Natural killer cell (primary cell): ENCODE data around the gene GCNT2. TPM values are rescaled to one million over a fixed set of nuclear protein-coding genes. Genes with fewer than 3 reads are reported as not detected.

ENCODE experiments used
- ATAC-seq, 3 donors: fragments of 150-1000 bp in 2 of 3; fragments of 200-7000 bp in 1 of 3; cut with Tn5 transposase; 1 replicate in 1 of 3; 2 replicates in 2 of 3; pipeline ENCODE4 v1.10.0; 2021; ENCODE audit warnings: mild to moderate bottlenecking in 2 of 3, moderate library complexity in 2 of 3
- DNase-seq, 2 donors: peaks; one replicate each; pipeline versions ENCODE4 v3.0.0 to v3.0.0-alpha.2; 2013 to 2021; ENCODE audit warnings: mixed read lengths in 1 of 2
- H3K27ac ChIP-seq: one replicate; pipeline ENCODE4 v1.5.1; 2013; ENCODE audit warnings: mild to moderate bottlenecking, low read length
- H3K27me3 ChIP-seq: one replicate; pipeline ENCODE4 v1.6.1; 2013; ENCODE audit warnings: low read length; ENCODE audit not compliant: control insufficient read depth, insufficient read depth
- H3K36me3 ChIP-seq: one replicate; pipeline ENCODE4 v1.6.1; 2013; ENCODE audit warnings: low read length; ENCODE audit not compliant: control insufficient read depth, insufficient read depth
- H3K4me1 ChIP-seq: one replicate; pipeline ENCODE4 v1.6.1; 2013; ENCODE audit warnings: low read length; ENCODE audit not compliant: control insufficient read depth, insufficient read depth
- H3K4me3 ChIP-seq: one replicate; pipeline ENCODE4 v1.5.1; 2013; ENCODE audit warnings: low read length
- H3K9me3 ChIP-seq: one replicate; pipeline ENCODE4 v1.6.1; 2013; ENCODE audit warnings: low read length; ENCODE audit not compliant: control insufficient read depth, insufficient read depth
- H3K27ac Mint-ChIP-seq, 2 donors: one replicate each; pipeline ENCODE4 v1.8.0; 2022; ENCODE audit warnings: mild to moderate bottlenecking in 2 of 2, mixed read lengths in 2 of 2, moderate library complexity in 1 of 2
- H3K27me3 Mint-ChIP-seq, 2 donors: one replicate each; pipeline ENCODE4 v1.8.0; 2022; ENCODE audit warnings: low read depth in 2 of 2, mixed read lengths in 2 of 2
- H3K36me3 Mint-ChIP-seq: one replicate; pipeline ENCODE4 v1.8.0; 2022; ENCODE audit warnings: mixed read lengths
- H3K4me1 Mint-ChIP-seq, 2 donors: one replicate each; pipeline ENCODE4 v1.8.0; 2022; ENCODE audit warnings: mixed read lengths in 2 of 2
- H3K4me3 Mint-ChIP-seq: one replicate; pipeline ENCODE4 v1.8.0; 2022; ENCODE audit warnings: mild to moderate bottlenecking, moderate library complexity, mixed read lengths
- H3K9me3 Mint-ChIP-seq, 2 donors: one replicate each; pipeline ENCODE4 v1.8.0; 2022; ENCODE audit warnings: mixed read lengths in 2 of 2
- CTCF ChIP-seq: fragments of 200-600 bp; IDR thresholded peaks from one replicate; pipeline ENCODE4 v1.8.0; 2022; ENCODE audit warnings: antibody characterized with exemption
- WGBS: methylation state at CpG from one replicate; pipeline ENCODE4 v1.1.7; 2013; ENCODE audit warnings: missing lambda C conversion rate; ENCODE audit not compliant: insufficient coverage; 5-methylcytosine and 5-hydroxymethylcytosine counted together
- intact Hi-C: fragments of 100-400 bp; cut with micrococcal nuclease; formaldehyde crosslinking; loops from one replicate; pipeline ENCODE4 v1.14.2; 2022
- total RNA-seq, 4 donors: library from RNA; stranded (reverse); fragments of 120-200 nt in 1 of 4; gene quantifications; one replicate each; pipeline versions ENCODE4 v1.2.3 to v1.2.4, GENCODE V29; 2013 to 2022

The GCNT2 gene
- total RNA-seq, 3 donors from 2014 or later (not counting 1 experiment from before 2014, with no cell fraction given) = 0.79 to 4.7 (median 0.80) TPM

GRCh38 chr6:10609038-10609437 is 87.9 kb downstream of the GCNT2 start:
- peaks cover 5 to 7% of the 10 kb centered on the region in 2 donors for H3K27me3 Mint-ChIP-seq
- no peak for ATAC-seq

DNA sequence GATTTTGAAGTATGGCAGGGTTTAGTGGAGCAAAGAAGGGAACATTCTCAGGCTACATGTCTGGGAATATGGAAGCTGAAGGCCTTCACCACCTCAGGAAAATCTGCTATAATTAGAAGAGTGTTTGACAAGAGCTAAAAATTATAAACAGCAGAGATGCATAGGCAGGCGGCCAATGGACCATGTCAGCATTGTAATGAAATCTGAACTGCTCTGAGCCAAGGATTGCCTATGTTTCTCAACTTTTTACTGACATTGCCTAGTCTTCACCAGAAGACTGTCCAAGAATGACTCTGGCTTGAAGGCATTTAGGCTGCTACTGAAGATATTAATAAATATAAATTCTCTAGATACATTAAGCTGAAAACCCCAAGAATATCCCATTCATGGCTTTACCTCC is 89.1 kb downstream of the GCNT2 start:
- no peaks in the 10 kb centered on the region for H3K27me3 ChIP-seq
- no peak for DNase-seq
- no peak for TF ChIP-seq CTCF
- no peaks in the 10 kb centered on the region for H3K36me3 ChIP-seq
- no peaks in the 10 kb centered on the region for H3K9me3 ChIP-seq
- H3K27ac Mint-ChIP-seq = no peak overlapping the region
- ATAC-seq = no peak
- peaks cover 1% of the 10 kb centered on the region for H3K4me1 ChIP-seq
- intact Hi-C loops = no loop called here
- H3K4me1 Mint-ChIP-seq = peaks cover 2 to 6% of the 10 kb centered on the region in 2 donors
- H3K9me3 Mint-ChIP-seq = no peaks in the 10 kb centered on the region
- H3K4me3 Mint-ChIP-seq = no peak overlapping the region
- H3K36me3 Mint-ChIP-seq = no peaks in the 10 kb centered on the region
- no peak overlapping the region for H3K27ac ChIP-seq
- WGBS = 85% methylated on average over 1 of the region's 1 CpG
- peaks cover 5 to 10% of the 10 kb centered on the region in 2 donors for H3K27me3 Mint-ChIP-seq
- no peak overlapping the region for H3K4me3 ChIP-seq

More at GRCh38 chr6:10609038-10609437, 87.9 kb downstream of the GCNT2 start:
- intact Hi-C loops = no loop called here
- no peaks in the 10 kb centered on the region for H3K9me3 ChIP-seq
- H3K4me1 ChIP-seq = no peaks in the 10 kb centered on the region
- no peaks in the 10 kb centered on the region for H3K4me1 Mint-ChIP-seq
- H3K36me3 ChIP-seq = no peaks in the 10 kb centered on the region
- H3K9me3 Mint-ChIP-seq = no peaks in the 10 kb centered on the region
- H3K4me3 Mint-ChIP-seq = no peak overlapping the region
- no peak overlapping the region for H3K27ac Mint-ChIP-seq
- no peak for DNase-seq
- no peaks in the 10 kb centered on the region for H3K27me3 ChIP-seq
- 94% methylated on average over 1 of the region's 1 CpG for WGBS
- H3K4me3 ChIP-seq = no peak overlapping the region
- no peak for TF ChIP-seq CTCF
- no peaks in the 10 kb centered on the region for H3K36me3 Mint-ChIP-seq
- no peak overlapping the region for H3K27ac ChIP-seq

DNA sequence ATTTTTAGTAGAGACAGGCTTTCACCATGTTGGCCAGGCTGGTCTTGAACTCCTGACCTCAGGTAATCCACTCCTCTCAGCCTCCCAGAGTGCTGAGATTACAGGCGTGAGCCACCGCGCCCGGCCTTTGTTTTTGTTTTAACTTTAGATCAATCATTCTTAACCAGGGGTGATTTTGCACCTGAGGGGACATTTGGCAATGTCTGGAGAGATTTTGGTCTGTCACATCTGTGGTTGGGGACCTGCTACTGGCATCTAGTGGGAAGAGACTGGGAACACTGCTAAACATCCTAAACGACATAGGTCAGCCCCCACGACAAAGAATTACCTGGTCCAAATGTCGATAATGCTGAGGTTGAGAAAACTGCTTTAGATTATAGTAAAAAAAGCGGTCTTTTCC is 91.0 kb downstream of the GCNT2 start:
- Histone ChIP-seq H3K4me1 (peaks cover 10% of the 10 kb centered on the region), H3K9me3 (no peaks in the 10 kb centered on the region), H3K4me3 (no peak overlapping the region), H3K27me3 (no peaks in the 10 kb centered on the region), H3K36me3 (no peaks in the 10 kb centered on the region), H3K27ac (no peak overlapping the region)
- H3K27ac Mint-ChIP-seq = no peak overlapping the region
- H3K4me1 Mint-ChIP-seq = peaks cover 15 to 19% of the 10 kb centered on the region in 2 donors
- DNase-seq = no peak
- no peak for ATAC-seq
- no peak for TF ChIP-seq CTCF
- H3K9me3 Mint-ChIP-seq = peaks cover 0 to 2% of the 10 kb centered on the region in 2 donors
- intact Hi-C loops = no loop called here
- peaks cover 3 to 10% of the 10 kb centered on the region in 2 donors for H3K27me3 Mint-ChIP-seq
- no peak overlapping the region for H3K4me3 Mint-ChIP-seq
- WGBS = 93% methylated on average over 3 of the region's 8 CpGs
- H3K36me3 Mint-ChIP-seq = no peaks in the 10 kb centered on the region

DNA sequence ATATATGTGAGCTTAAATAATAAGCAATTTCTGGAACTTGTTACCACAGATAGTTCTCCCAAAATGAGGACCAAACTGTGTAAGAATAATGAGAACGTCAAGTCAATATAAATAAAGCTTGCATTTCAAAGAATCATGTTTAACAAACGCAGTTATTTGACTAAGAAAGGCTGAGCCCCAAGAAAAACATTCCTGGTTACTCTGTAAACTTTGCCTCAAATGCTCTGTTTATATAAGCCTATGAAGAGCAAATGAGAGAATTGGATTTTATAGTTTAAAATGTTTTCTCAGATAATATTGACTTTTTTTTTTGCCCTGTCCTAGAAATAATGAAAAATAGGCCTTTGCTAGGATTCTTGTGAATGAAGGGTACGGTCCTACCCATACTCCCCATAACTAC is 91.9 kb downstream of the GCNT2 start:
- Histone ChIP-seq H3K4me3 (no peak overlapping the region), H3K4me1 (peaks cover 10% of the 10 kb centered on the region), H3K27ac (no peak overlapping the region), H3K27me3 (no peaks in the 10 kb centered on the region), H3K36me3 (no peaks in the 10 kb centered on the region), H3K9me3 (no peaks in the 10 kb centered on the region)
- H3K4me3 Mint-ChIP-seq = no peak overlapping the region
- TF ChIP-seq CTCF = no peak
- DNase-seq (no peak), ATAC-seq (no peak)
- intact Hi-C loops = no loop called here
- H3K9me3 Mint-ChIP-seq = peaks cover 0 to 2% of the 10 kb centered on the region in 2 donors
- peaks cover 15 to 19% of the 10 kb centered on the region in 2 donors for H3K4me1 Mint-ChIP-seq
- H3K27me3 Mint-ChIP-seq = peaks cover 3 to 10% of the 10 kb centered on the region in 2 donors
- 80% methylated on average over 2 of the region's 3 CpGs for WGBS
- no peaks in the 10 kb centered on the region for H3K36me3 Mint-ChIP-seq
- H3K27ac Mint-ChIP-seq = no peak overlapping the region
